ENCODE measurements around the gene CD84. TPM values are rescaled to one million over a fixed set of nuclear protein-coding genes. Genes with fewer than 3 reads are reported as not detected.

Gene CD84
- total RNA-seq, 1 experiment from 2014 or later = not detected

DNA sequence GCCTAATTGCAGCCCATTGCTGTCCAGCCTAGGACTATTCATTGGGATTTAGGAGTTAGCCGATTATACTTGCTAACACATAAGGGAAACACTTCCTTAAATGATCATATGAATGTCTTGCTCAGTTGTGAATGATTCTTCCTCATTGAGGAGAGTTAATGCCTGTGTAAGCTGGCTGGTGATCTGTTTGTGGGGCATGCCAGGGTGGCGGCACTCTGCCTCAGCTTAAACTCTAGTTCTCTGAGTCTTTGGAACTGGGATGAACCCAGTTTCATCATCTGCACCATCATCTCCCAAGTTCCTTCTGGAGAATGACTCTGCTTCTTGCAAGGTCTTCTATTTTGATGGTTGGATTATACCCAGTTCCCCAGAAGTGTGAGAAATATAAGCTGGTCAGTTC, 32.4 kb downstream of the CD84 start:
- CTCF ChIA-PET = no interaction called here
- intact Hi-C loops (cut with micrococcal nuclease; ENCODE audit: unreplicated experiment) = no loop called here

DNA sequence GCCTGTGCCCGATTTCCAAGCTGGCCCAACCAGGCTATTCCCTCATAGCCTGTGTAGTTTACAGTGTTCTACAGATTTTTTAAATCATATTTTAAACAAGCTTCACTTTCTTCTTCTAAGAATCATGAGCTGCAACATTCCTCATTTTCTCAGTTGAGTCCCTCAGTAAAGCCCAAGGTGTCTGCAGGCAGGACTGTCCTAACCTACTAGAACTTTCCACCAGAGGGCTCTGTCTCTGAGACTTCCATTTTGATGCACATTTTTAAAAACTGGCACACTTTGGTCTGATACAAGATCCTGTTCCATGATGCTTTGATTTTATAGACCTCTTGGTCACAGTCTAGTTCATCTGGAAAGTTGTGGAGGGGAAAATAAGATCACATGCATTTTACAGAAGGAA, 34.6 kb downstream of the CD84 start:
- TF ChIP-seq, protein P1, sequence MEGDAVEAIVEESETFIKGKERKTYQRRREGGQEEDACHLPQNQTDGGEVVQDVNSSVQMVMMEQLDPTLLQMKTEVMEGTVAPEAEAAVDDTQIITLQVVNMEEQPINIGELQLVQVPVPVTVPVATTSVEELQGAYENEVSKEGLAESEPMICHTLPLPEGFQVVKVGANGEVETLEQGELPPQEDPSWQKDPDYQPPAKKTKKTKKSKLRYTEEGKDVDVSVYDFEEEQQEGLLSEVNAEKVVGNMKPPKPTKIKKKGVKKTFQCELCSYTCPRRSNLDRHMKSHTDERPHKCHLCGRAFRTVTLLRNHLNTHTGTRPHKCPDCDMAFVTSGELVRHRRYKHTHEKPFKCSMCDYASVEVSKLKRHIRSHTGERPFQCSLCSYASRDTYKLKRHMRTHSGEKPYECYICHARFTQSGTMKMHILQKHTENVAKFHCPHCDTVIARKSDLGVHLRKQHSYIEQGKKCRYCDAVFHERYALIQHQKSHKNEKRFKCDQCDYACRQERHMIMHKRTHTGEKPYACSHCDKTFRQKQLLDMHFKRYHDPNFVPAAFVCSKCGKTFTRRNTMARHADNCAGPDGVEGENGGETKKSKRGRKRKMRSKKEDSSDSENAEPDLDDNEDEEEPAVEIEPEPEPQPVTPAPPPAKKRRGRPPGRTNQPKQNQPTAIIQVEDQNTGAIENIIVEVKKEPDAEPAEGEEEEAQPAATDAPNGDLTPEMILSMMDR (IDR thresholded peaks at IDR 0.05; ENCODE audit: unreplicated experiment) = no peak
- CTCF ChIA-PET = no interaction called here
- Mint-ChIP-seq H3K4me1 (ENCODE audit: low read depth, unreplicated experiment) (peaks cover 36% of the 10 kb centered on the region), H3K36me3 (ENCODE audit: insufficient read depth, unreplicated experiment) (peaks cover 4% of the 10 kb centered on the region), H3K9me3 (ENCODE audit: low read depth, unreplicated experiment) (no peaks in the 10 kb centered on the region), H3K27ac (ENCODE audit: unreplicated experiment) (no peak overlapping the region), H3K4me3 (ENCODE audit: low read depth, unreplicated experiment) (no peak overlapping the region), H3K27me3 (ENCODE audit: unreplicated experiment) (peaks cover 22% of the 10 kb centered on the region)
- no TSS peak for BruUV-seq (replicated peaks)
- intact Hi-C loops (cut with micrococcal nuclease; ENCODE audit: unreplicated experiment) = loop anchor here (5.0 kb wide), 2 partner anchors 63 to 117 kb away; no protein-coding TSS in a partner anchor
- no peak for DNase-seq

More for the DNA sequence above, 32.4 kb downstream of the CD84 start:
- Mint-ChIP-seq H3K4me3 (ENCODE audit: low read depth, unreplicated experiment) (no peak overlapping the region), H3K4me1 (ENCODE audit: low read depth, unreplicated experiment) (peaks cover 13% of the 10 kb centered on the region), H3K27ac (ENCODE audit: unreplicated experiment) (no peak overlapping the region), H3K36me3 (ENCODE audit: insufficient read depth, unreplicated experiment) (peaks cover 4% of the 10 kb centered on the region), H3K27me3 (ENCODE audit: unreplicated experiment) (peaks cover 22% of the 10 kb centered on the region), H3K9me3 (ENCODE audit: low read depth, unreplicated experiment) (no peaks in the 10 kb centered on the region)
- TF ChIP-seq, protein P1 (IDR thresholded peaks at IDR 0.05; ENCODE audit: unreplicated experiment) = no peak
- no TSS peak for BruUV-seq (replicated peaks)
- DNase-seq = no peak

DNA sequence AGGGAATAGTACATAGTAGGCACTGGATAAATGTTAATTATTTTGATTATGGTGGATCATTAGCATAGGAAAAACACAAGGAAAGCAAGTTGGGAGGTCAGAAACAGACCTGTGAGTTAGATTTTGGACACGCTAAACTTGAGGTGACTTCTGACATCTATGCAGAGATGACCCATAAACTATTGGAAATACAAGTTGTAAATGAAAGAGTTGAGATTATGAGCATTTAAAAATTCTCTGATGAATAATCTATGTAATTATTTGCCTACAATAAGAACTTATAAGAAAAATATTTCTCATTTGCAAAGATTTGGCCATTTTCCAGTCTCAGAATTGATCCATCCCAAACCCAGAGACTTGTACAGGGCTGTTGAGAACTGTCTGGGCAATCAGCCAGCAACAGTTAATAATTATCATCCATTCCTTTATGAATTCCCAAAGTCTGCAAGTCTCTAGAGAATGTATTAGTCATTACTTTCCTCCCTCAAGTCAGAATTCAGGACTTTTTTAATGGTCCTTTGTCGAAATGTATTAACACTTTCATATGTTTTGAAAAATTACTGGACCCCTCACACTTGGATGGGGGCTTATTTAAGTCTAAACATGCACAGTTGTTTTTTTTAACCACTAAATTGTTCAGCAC, 36.9 kb downstream of the CD84 start:
- DNase-seq = peak; percentile 73
- CTCF ChIA-PET = no interaction called here
- BruUV-seq (replicated peaks) = no TSS peak
- TF ChIP-seq, protein P1 (IDR thresholded peaks at IDR 0.05; ENCODE audit: unreplicated experiment) = no peak
- no peak overlapping the region for H3K4me3 Mint-ChIP-seq (ENCODE audit: low read depth, unreplicated experiment)
- intact Hi-C loops (cut with micrococcal nuclease; ENCODE audit: unreplicated experiment) = loop anchor here (1.0 to 5.0 kb wide), 3 partner anchors 22 to 115 kb away; no protein-coding TSS in a partner anchor
- no peaks in the 10 kb centered on the region for H3K27me3 Mint-ChIP-seq (ENCODE audit: unreplicated experiment)
- peak overlapping the region; percentile 9 for H3K27ac Mint-ChIP-seq (ENCODE audit: unreplicated experiment)
- peaks cover 4% of the 10 kb centered on the region for H3K36me3 Mint-ChIP-seq (ENCODE audit: insufficient read depth, unreplicated experiment)
- H3K4me1 Mint-ChIP-seq (ENCODE audit: low read depth, unreplicated experiment) = peaks cover 50% of the 10 kb centered on the region
- H3K9me3 Mint-ChIP-seq (ENCODE audit: low read depth, unreplicated experiment) = no peaks in the 10 kb centered on the region

DNA sequence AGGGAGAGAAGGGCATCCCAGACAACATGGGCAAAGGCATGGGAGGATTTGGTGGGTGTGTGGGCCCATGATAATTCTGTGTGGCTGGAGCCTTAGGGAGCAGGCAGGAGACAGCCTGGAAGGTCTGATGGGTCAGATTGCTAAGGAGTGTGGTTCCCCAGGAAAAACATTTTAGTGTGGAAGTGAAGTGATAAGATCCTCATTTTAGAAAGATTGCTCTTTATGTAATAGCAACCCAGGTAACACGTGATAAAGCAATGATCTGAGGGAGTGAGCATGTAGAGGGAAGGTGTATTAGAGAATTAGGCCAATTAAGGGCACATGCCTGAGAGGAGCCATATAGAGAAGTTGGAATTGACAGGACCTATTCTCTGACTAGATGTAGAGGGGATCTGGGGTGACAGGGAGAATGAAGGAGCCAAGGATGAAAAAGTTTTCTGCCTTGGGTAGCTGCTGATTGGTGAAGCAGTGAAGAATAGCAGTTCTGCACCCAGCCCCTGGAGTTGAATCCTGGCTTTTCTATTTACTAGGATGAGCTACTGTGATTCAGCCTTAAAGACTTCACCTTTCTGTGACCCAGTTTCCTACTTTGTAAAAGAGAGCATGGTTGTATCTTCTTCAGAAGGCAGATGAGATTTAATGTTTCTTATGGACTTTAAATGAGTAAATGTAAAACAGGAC, 37.5 kb downstream of the CD84 start:
- CTCF ChIA-PET = no interaction called here
- Mint-ChIP-seq H3K9me3 (ENCODE audit: low read depth, unreplicated experiment) (no peaks in the 10 kb centered on the region), H3K36me3 (ENCODE audit: insufficient read depth, unreplicated experiment) (peaks cover 4% of the 10 kb centered on the region), H3K4me3 (ENCODE audit: low read depth, unreplicated experiment) (no peak overlapping the region), H3K27ac (ENCODE audit: unreplicated experiment) (peak overlapping the region; percentile 9), H3K27me3 (ENCODE audit: unreplicated experiment) (no peaks in the 10 kb centered on the region), H3K4me1 (ENCODE audit: low read depth, unreplicated experiment) (peaks cover 50% of the 10 kb centered on the region)
- TF ChIP-seq, protein P1 (IDR thresholded peaks at IDR 0.05; ENCODE audit: unreplicated experiment) = no peak
- intact Hi-C loops (cut with micrococcal nuclease; ENCODE audit: unreplicated experiment) = loop anchor here (1.0 to 5.0 kb wide), 3 partner anchors 21 to 114 kb away; no protein-coding TSS in a partner anchor
- no TSS peak for BruUV-seq (replicated peaks)
- no peak for DNase-seq
